ENCODE measurements around the gene KCNT2.

Gene KCNT2

DNA sequence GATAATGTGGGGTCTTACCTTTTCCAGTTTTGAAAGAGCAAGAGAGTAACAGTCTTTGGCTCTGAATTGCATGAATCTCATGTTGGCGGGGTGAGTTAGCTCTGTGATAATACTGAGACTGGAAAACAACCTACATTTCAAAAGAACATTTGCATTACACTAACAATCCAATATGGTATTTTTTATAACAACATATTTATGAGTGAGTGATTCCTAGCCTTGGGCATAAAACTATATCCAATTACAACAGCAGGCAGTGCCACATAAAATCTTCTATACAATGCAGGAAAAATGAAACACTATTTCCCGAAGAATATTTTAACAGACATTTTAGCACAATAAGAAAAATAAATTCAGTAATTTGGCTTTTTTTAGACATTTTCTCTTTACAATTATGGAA, 303.0 kb downstream of the KCNT2 start:
- Histone ChIP-seq H2AFZ (ENCODE audit: low read length) (no peak overlapping the region), H3K4me3 (ENCODE audit: low read length) (no peak overlapping the region), H4K20me1 (ENCODE audit: insufficient read depth, low read length) (no peaks in the 10 kb centered on the region), H3K9ac (ENCODE audit: low read length) (no peak overlapping the region), H3K27ac (ENCODE audit: low read length) (no peak overlapping the region), H3K36me3 (replicated peaks; ENCODE audit: insufficient read depth, low read length) (no peaks in the 10 kb centered on the region), H3K4me1 (ENCODE audit: low read length) (no peaks in the 10 kb centered on the region), H3K79me2 (ENCODE audit: low read length) (no peaks in the 10 kb centered on the region), H3K4me2 (ENCODE audit: low read depth, low read length) (no peak overlapping the region), H3K27me3 (replicated peaks; ENCODE audit: insufficient read depth, low read length) (no peaks in the 10 kb centered on the region), H3K9me3 (replicated peaks; ENCODE audit: insufficient read depth, low read length) (no peaks in the 10 kb centered on the region), H3F3A (ENCODE audit: insufficient read depth, low read length) (no peaks in the 10 kb centered on the region), H3K9me2 (replicated peaks; ENCODE audit: insufficient read depth, low read length) (no peaks in the 10 kb centered on the region)
- TF ChIP-seq EZH2 (optimal IDR thresholded peaks at IDR 0.05; ENCODE audit: low read depth, low read length): no peak
- TF ChIP-seq EZH2phosphoT487 (IDR thresholded peaks at IDR 0.05; ENCODE audit: low read length): no peak
- TF ChIP-seq, protein P1, sequence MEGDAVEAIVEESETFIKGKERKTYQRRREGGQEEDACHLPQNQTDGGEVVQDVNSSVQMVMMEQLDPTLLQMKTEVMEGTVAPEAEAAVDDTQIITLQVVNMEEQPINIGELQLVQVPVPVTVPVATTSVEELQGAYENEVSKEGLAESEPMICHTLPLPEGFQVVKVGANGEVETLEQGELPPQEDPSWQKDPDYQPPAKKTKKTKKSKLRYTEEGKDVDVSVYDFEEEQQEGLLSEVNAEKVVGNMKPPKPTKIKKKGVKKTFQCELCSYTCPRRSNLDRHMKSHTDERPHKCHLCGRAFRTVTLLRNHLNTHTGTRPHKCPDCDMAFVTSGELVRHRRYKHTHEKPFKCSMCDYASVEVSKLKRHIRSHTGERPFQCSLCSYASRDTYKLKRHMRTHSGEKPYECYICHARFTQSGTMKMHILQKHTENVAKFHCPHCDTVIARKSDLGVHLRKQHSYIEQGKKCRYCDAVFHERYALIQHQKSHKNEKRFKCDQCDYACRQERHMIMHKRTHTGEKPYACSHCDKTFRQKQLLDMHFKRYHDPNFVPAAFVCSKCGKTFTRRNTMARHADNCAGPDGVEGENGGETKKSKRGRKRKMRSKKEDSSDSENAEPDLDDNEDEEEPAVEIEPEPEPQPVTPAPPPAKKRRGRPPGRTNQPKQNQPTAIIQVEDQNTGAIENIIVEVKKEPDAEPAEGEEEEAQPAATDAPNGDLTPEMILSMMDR (IDR thresholded peaks at IDR 0.05; ENCODE audit: low read length): no peak
- no peak for DNase-seq

DNA sequence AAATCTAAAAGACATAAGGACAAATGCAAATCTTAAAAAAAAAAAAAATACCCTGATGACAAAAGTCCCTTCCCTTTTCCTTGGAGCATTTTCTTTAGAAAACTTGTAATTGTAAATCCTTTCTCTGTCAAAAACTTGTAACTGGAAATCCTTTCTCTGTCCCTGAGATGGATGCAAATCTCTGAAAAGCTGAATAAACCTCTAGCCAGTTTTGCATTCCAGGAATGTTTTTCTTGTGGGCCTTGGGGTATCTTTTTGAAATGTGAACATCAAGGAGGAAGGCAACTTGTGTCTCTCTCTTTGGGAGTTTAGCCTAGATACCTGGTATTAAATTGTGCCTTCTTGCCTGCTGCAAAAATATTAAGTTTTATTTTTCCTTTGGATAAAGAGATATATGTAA, 305.3 kb downstream of the KCNT2 start:
- Histone ChIP-seq H3K4me1 (ENCODE audit: low read length) (no peaks in the 10 kb centered on the region), H3K4me3 (ENCODE audit: low read length) (no peak overlapping the region), H4K20me1 (ENCODE audit: insufficient read depth, low read length) (no peaks in the 10 kb centered on the region), H3K9ac (ENCODE audit: low read length) (no peak overlapping the region), H3K9me3 (replicated peaks; ENCODE audit: insufficient read depth, low read length) (no peaks in the 10 kb centered on the region), H3F3A (ENCODE audit: insufficient read depth, low read length) (no peaks in the 10 kb centered on the region), H3K4me2 (ENCODE audit: low read depth, low read length) (no peak overlapping the region), H3K27ac (ENCODE audit: low read length) (no peak overlapping the region), H2AFZ (ENCODE audit: low read length) (no peak overlapping the region), H3K79me2 (ENCODE audit: low read length) (no peaks in the 10 kb centered on the region), H3K36me3 (replicated peaks; ENCODE audit: insufficient read depth, low read length) (no peaks in the 10 kb centered on the region), H3K27me3 (replicated peaks; ENCODE audit: insufficient read depth, low read length) (no peaks in the 10 kb centered on the region), H3K9me2 (replicated peaks; ENCODE audit: insufficient read depth, low read length) (no peaks in the 10 kb centered on the region)
- no peak for TF ChIP-seq EZH2phosphoT487 (IDR thresholded peaks at IDR 0.05; ENCODE audit: low read length)
- TF ChIP-seq, protein P1 (IDR thresholded peaks at IDR 0.05; ENCODE audit: low read length): no peak
- no peak for TF ChIP-seq EZH2 (optimal IDR thresholded peaks at IDR 0.05; ENCODE audit: low read depth, low read length)
- DNase-seq: no peak

DNA sequence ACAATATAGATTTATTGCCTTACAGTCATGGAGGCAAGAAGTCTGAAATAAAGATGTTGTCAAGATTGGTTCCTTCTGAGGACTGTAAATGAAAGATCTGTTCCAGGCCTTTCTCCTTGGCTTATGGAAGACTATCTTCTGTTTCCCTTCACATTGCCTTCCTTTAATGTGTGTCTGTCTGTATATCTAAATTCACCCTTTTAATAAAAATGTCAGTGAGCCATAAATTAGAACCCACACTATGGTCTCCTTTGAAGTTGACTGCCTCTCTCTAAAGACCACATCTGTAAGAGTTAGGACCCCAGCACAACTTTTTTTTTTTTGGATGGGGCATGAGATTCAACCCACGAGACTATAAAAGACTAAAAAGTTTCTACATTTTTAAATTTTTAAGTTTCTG, 305.8 kb downstream of the KCNT2 start:
- Histone ChIP-seq H3F3A (ENCODE audit: insufficient read depth, low read length) (no peaks in the 10 kb centered on the region), H3K9me3 (replicated peaks; ENCODE audit: insufficient read depth, low read length) (no peaks in the 10 kb centered on the region), H2AFZ (ENCODE audit: low read length) (no peak overlapping the region), H4K20me1 (ENCODE audit: insufficient read depth, low read length) (no peaks in the 10 kb centered on the region), H3K4me2 (ENCODE audit: low read depth, low read length) (no peak overlapping the region), H3K4me1 (ENCODE audit: low read length) (no peaks in the 10 kb centered on the region), H3K9me2 (replicated peaks; ENCODE audit: insufficient read depth, low read length) (no peaks in the 10 kb centered on the region), H3K4me3 (ENCODE audit: low read length) (no peak overlapping the region), H3K36me3 (replicated peaks; ENCODE audit: insufficient read depth, low read length) (no peaks in the 10 kb centered on the region), H3K27me3 (replicated peaks; ENCODE audit: insufficient read depth, low read length) (no peaks in the 10 kb centered on the region), H3K79me2 (ENCODE audit: low read length) (no peaks in the 10 kb centered on the region), H3K27ac (ENCODE audit: low read length) (no peak overlapping the region), H3K9ac (ENCODE audit: low read length) (no peak overlapping the region)
- no peak for DNase-seq
- TF ChIP-seq EZH2 (optimal IDR thresholded peaks at IDR 0.05; ENCODE audit: low read depth, low read length) (no peak), EZH2phosphoT487 (IDR thresholded peaks at IDR 0.05; ENCODE audit: low read length) (no peak)
- TF ChIP-seq, protein P1 (IDR thresholded peaks at IDR 0.05; ENCODE audit: low read length): no peak
